Measurements from ENCODE around the gene GSTP1. TPM values are rescaled to one million over a fixed set of nuclear protein-coding genes. Genes with fewer than 3 reads are reported as not detected.
"Not testable (repeated sequence)": the region's sequence is repeated elsewhere in the genome, so short reads cannot be mapped to it uniquely, and the experiment has no call there.

Gene GSTP1
- total RNA-seq, 2 experiments from 2014 or later = 398 to 403 TPM

DNA sequence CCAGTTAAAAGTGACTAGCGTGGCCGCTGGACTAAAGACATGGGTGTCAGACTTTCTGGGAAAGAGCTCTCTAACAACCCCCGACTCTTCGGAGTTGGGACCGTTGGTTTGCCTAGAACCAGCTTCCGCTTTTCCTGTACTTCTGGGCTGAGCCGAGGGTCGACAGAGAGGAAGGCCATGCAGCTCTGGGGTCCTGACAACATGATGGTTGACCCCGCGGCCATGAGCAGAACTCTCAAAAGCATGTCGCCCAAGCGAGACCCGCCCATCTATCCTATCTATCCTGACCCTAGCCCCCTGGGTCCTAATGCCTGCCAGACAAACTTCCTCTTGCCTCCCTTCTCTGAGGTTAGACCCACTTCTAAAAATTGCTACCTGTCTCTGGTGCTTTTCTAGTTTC, 37.0 kb downstream of the GSTP1 start:
- intact Hi-C loops (cut with micrococcal nuclease); H3K4me3 Mint-ChIP-seq; H3K27ac Mint-ChIP-seq; H3K9me3 Mint-ChIP-seq; H3K36me3 Mint-ChIP-seq (ENCODE audit: low read depth); H3K4me1 Mint-ChIP-seq (ENCODE audit: low read depth); DNase-seq; CTCF ChIA-PET; H3K27me3 Mint-ChIP-seq (ENCODE audit: low read depth): not testable (repeated sequence)

DNA sequence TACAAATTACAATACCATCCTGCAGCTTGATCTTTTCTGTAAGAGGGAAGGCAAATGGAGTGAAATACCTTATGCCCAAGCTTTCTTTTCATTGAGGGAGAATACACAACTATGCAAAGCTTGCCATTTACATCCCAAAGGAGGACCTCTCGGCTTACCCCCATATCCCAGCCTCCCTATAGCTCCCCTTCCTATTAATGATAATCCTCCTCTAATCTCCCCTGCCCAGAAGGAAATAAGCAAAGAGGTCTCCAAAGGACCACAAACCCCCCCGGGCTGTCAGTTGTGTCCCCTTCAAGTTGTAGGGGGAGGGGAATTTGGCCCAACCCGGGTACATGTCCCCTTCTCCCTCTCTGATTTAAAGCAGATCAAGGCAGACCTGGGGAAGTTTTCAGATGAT, 38.3 kb downstream of the GSTP1 start:
- H3K36me3 Mint-ChIP-seq (ENCODE audit: low read depth); H3K27me3 Mint-ChIP-seq (ENCODE audit: low read depth); DNase-seq; H3K27ac Mint-ChIP-seq; CTCF ChIA-PET; H3K4me3 Mint-ChIP-seq; H3K4me1 Mint-ChIP-seq (ENCODE audit: low read depth); intact Hi-C loops (cut with micrococcal nuclease); H3K9me3 Mint-ChIP-seq: not testable (repeated sequence)

DNA sequence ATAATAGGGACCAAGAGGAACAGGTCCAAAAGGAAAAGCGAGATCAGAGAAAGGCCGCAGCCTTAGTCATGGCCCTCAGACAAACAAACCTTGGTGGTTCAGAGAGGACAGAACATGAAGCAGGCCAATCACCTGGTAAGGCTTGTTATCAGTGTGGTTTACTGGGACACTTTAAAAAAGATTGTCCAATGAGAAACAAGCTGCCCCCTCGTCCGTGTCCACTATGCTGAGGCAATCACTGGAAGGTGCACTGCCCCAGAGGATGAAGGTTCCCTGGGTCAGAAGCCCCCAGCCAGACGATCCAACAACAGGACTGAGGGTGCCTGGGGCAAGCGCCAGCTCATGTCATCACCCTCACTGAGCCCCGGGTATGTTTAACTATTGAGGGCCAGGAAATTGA, 39.3 kb downstream of the GSTP1 start:
- DNase-seq; H3K27ac Mint-ChIP-seq; H3K27me3 Mint-ChIP-seq (ENCODE audit: low read depth); H3K36me3 Mint-ChIP-seq (ENCODE audit: low read depth); H3K4me1 Mint-ChIP-seq (ENCODE audit: low read depth); intact Hi-C loops (cut with micrococcal nuclease); H3K4me3 Mint-ChIP-seq; H3K9me3 Mint-ChIP-seq: not testable (repeated sequence)
- CTCF ChIA-PET = interaction anchor here (0.7 to 1.1 kb wide), 2 partner anchors 9 to 36 kb away, joined by 3 to 4 read pairs; no protein-coding TSS in a partner anchor

DNA sequence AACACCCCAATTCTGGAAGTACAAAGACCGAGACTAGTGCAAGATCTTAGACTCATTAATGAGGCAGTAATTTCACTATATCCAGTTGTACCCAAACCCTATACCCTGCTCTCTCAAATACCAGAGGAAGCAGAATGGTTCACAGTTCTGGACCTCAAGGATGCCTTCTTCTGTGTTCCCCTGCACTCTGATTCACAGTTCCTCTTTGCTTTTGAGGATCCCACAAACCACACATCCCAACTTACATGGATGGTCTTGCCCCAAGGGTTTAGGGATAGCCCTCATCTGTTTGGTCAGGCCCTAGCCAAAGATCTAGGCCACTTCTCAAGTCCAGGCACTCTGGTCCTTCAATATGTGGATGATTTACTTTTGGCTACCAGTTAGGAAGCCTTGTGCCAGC, 40.2 kb downstream of the GSTP1 start:
- H3K9me3 Mint-ChIP-seq; H3K27me3 Mint-ChIP-seq (ENCODE audit: low read depth); H3K4me1 Mint-ChIP-seq (ENCODE audit: low read depth); H3K27ac Mint-ChIP-seq; intact Hi-C loops (cut with micrococcal nuclease); H3K4me3 Mint-ChIP-seq; DNase-seq; H3K36me3 Mint-ChIP-seq (ENCODE audit: low read depth): not testable (repeated sequence)
- CTCF ChIA-PET = interaction anchor here (0.7 to 1.1 kb wide), 2 partner anchors 8 to 35 kb away, joined by 3 to 4 read pairs; no protein-coding TSS in a partner anchor

DNA sequence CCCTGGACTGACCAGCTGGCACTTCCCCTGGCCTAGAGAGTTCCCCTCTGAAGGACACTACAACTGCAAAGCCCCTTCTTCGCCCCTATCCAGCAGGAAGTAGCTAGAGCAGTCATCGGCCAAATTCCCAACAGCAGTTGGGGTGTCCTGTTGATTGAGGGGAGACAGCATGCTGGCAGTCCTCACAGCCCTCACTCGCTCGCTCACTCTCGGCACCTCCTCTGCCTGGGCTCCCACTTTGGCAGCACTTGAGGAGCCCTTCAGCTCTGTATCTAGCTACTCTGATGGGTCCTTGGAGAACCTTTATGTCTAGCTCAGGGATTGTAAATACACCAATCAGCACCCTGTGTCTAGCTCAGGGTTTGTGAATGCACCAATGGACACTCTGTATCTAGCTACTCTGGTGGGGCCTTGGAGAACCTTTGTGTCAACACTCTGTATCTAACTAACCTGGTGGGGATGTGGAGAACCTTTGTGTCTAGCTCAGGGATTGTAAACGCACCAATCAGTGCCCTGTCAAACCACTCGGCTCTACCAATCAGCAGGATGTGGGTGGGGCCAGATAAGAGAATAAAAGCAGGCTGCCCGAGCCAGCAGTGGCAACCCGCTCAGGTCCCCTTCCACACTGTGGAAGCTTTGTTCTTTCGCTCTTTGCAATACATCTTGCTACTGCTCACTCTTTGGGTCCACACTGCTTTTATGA, 42.7 kb downstream of the GSTP1 start:
- CTCF ChIA-PET = interaction anchor here (0.6 to 2.3 kb wide), 5 partner anchors 12 to 301 kb away, joined by 3 to 7 read pairs (median 6); no protein-coding TSS in a partner anchor
- H3K4me1 Mint-ChIP-seq (ENCODE audit: low read depth); H3K27ac Mint-ChIP-seq; H3K27me3 Mint-ChIP-seq (ENCODE audit: low read depth); intact Hi-C loops (cut with micrococcal nuclease); H3K36me3 Mint-ChIP-seq (ENCODE audit: low read depth); H3K9me3 Mint-ChIP-seq; DNase-seq; H3K4me3 Mint-ChIP-seq: not testable (repeated sequence)

DNA sequence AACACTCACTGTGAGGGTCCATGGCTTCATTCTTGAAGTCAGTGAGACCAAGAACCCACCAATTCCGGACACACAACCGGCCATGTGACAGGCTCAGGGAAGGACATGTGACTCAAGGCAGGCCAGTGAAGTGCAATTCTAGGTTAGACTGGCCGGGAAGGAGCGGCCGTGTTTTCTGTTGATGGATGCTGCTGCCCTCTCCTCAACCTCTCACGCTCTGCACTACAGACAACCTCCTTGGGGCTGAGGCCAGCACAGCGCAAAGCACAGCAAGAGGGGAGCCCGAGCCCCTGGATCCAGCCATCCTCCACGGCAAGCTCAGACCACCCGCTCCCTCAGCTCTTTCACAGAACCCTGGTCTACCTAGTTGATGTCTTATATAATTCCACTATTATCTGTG, 43.4 kb downstream of the GSTP1 start:
- no peaks in the 10 kb centered on the region for H3K9me3 Mint-ChIP-seq
- no peak overlapping the region for H3K4me3 Mint-ChIP-seq
- no peak overlapping the region for H3K27ac Mint-ChIP-seq
- H3K36me3 Mint-ChIP-seq (ENCODE audit: low read depth) = no peaks in the 10 kb centered on the region
- peaks cover 5% of the 10 kb centered on the region for H3K4me1 Mint-ChIP-seq (ENCODE audit: low read depth)
- CTCF ChIA-PET = interaction anchor here (0.6 to 2.3 kb wide), 4 partner anchors 13 to 102 kb away, joined by 3 to 7 read pairs (median 4); no protein-coding TSS in a partner anchor
- no peak for DNase-seq
- intact Hi-C loops (cut with micrococcal nuclease) = no loop called here
- H3K27me3 Mint-ChIP-seq (ENCODE audit: low read depth) = no peaks in the 10 kb centered on the region

DNA sequence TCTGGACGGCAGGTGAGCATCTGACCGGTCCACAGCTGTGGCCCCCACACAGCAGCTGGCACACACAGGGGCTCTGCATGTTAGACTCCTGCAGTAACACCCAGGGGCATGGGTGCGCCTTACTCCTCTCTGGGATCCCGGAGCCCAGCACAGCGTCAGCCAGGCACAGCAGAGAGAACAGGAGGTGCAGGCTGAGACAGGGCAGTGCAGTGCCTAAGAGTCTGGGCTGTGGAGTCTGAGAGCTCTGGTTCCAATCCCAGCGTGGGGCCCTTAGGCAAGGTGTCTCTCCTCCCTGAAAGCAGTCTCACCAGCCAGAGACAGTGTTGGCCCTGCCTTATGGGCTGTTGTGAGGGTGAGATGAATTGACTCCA, 43.8 kb downstream of the GSTP1 start:
- Mint-ChIP-seq H3K4me1 (ENCODE audit: low read depth) (peaks cover 5% of the 10 kb centered on the region), H3K9me3 (no peaks in the 10 kb centered on the region), H3K36me3 (ENCODE audit: low read depth) (no peaks in the 10 kb centered on the region), H3K27ac (no peak overlapping the region), H3K4me3 (no peak overlapping the region), H3K27me3 (ENCODE audit: low read depth) (no peaks in the 10 kb centered on the region)
- intact Hi-C loops (cut with micrococcal nuclease) = no loop called here
- CTCF ChIA-PET = interaction anchor here (1.0 to 4.2 kb wide), 5 partner anchors 11 to 100 kb away, joined by 3 to 46 read pairs (median 7); no protein-coding TSS in a partner anchor
- no peak for DNase-seq

DNA sequence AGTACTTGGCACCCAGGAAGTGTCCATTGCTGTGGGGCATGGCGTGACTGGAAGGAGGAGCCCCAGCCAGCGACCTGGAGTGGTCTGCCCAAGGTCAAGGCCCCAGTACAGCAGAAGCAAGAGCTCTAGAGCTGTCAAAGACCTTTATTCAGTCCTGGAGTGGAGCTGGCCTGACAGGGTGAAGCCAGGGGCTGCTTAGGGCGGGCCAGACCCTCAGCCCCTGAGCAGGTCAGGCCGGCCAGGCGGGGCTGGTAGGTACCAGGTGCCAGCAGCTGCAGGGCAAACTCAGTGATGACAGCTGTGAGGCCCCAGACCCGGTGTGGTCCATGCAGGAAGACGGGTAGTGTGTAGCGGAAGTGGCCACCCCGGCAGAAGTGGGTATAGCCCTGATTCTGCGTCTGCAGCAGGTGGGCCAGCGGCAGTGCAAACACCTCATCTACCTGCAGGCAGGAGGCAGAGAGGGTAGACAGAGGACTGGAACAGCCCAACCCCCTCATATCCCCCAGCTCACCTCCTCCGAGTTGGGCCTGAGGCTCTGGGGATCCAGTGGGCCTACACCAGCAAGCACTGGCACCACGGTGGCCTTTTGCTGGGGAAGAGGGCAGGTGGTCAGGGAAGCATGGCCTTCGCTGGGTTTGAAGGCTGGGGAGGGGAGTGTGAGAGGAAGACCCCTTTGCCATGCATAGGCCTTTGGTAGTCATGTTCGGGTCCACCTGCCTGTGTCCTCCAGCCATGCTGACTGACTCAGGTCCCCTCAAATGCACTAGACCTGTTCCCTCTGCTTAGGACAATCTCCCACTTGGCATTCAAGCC, 44.4 kb downstream of the GSTP1 start:
- Mint-ChIP-seq H3K36me3 (ENCODE audit: low read depth) (no peaks in the 10 kb centered on the region), H3K27me3 (ENCODE audit: low read depth) (no peaks in the 10 kb centered on the region), H3K4me3 (peak overlapping the region; percentile 64), H3K4me1 (ENCODE audit: low read depth) (peaks cover 5% of the 10 kb centered on the region), H3K9me3 (no peaks in the 10 kb centered on the region), H3K27ac (no peak overlapping the region)
- CTCF ChIA-PET = interaction anchor here (0.6 to 4.2 kb wide), 10 partner anchors 11 to 164 kb away, joined by 3 to 46 read pairs (median 4); no protein-coding TSS in a partner anchor
- DNase-seq = no peak
- intact Hi-C loops (cut with micrococcal nuclease) = no loop called here

DNA sequence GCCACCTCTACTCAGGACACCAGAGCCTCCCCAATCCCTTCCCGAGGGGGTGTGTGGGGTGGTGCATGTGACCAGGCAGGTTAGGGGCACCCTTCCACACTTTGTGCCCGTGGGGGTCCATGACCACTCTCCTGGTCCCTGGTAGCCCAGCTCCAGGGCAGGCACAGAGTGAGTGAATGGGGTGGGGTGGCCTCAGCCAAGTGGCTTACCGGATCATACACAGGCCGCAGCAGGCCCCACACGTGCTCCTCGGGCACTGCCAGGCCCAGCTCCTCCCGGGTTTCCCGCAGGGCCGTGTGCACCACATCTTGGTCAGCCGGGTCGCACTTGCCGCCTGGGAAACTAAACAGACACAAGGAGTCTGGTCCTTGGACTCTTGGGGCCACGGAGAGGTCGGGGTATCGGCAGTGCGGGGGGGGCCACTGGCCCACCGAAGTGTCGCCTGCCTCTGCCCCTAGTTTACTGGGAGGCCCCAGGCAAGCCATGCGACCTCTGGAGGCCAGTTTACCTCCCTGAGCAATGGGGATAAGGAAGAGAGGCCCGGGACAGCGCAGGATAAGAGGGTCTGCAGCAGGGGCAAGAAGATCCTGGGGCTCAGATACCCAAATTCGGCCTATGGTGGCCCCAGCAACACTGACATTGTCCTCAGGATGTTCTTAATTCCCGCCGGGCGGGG, 45.2 kb downstream of the GSTP1 start:
- Mint-ChIP-seq H3K27ac (no peak overlapping the region), H3K27me3 (ENCODE audit: low read depth) (no peaks in the 10 kb centered on the region), H3K9me3 (no peaks in the 10 kb centered on the region), H3K4me3 (peak overlapping the region; percentile 64), H3K36me3 (ENCODE audit: low read depth) (no peaks in the 10 kb centered on the region), H3K4me1 (ENCODE audit: low read depth) (peaks cover 5% of the 10 kb centered on the region)
- DNase-seq = no peak
- intact Hi-C loops (cut with micrococcal nuclease) = loop anchor here (1.0 kb wide), 2 partner anchors 23 to 30 kb away; partner anchors contain the start of gene NDUFV1
- CTCF ChIA-PET = interaction anchor here (0.6 to 4.2 kb wide), 14 partner anchors 10 to 277 kb away, joined by 3 to 46 read pairs (median 5); partner anchors contain the start of genes ACY3 and TBX10

DNA sequence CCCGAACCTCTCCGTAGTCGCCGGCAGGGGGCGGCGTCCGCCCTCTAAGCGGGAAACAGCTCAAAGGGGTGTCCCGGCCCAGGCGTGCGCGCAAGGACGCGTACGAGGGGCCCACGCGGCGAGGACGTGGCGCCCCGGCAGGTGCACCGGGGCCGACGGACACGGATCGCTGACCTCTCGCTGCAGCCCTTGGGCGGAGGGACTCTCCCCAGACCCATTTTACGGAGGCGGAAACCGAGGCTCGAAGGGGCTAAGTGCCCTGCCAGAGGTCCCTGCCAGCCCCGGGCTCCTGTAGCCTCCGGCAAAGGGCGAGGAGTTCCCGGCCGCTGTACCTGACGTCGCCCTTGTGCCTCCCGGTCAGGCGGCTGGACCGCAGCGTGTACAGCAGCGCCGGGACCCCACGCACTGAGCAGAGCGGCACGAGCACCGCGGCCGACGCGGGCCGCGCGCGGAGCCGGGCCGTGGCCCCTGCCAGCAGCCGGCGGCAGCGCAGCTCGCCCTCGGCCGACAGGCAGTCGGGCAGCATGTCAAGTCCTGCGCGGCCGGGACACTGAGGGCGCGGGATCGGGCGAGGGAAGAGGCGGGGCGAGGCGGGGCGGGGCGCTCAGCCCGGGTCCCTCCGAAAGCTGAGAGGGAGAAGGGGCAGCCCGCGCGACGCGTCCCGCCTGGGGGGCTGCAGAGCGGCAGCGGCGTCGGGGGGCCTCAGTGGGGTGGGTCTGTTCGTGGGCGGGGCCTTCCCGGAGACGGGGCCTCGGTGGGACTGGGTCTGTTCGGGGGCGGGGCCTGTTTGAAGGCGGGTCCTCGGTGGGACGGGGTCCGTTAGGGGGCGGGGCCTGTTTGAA, 46.0 kb downstream of the GSTP1 start, which contains the start of gene NUDT8:
Gene NUDT8, minus strand, starts transcription at position 552 of the 842 bp plus-strand sequence. Its CDS starts 26 bp downstream, at position 526.
- no peaks in the 10 kb centered on the region for H3K9me3 Mint-ChIP-seq
- peak; percentile 92 for DNase-seq
- intact Hi-C loops (cut with micrococcal nuclease) = loop anchor here (1.0 kb wide), 4 partner anchors 15 to 176 kb away; partner anchors contain the start of gene NDUFV1
- H3K36me3 Mint-ChIP-seq (ENCODE audit: low read depth) = no peaks in the 10 kb centered on the region
- no peaks in the 10 kb centered on the region for H3K27me3 Mint-ChIP-seq (ENCODE audit: low read depth)
- peak within 1 kb of the TSS; percentile 85 for H3K4me3 Mint-ChIP-seq
- peak within 1 kb of the TSS; percentile 90 for H3K27ac Mint-ChIP-seq
- CTCF ChIA-PET = interaction anchor here (0.6 to 4.2 kb wide), 12 partner anchors 10 to 278 kb away, joined by 3 to 46 read pairs (median 5); partner anchors contain the start of genes ACY3 and TBX10
- peaks cover 5% of the 10 kb centered on the region for H3K4me1 Mint-ChIP-seq (ENCODE audit: low read depth)

DNA sequence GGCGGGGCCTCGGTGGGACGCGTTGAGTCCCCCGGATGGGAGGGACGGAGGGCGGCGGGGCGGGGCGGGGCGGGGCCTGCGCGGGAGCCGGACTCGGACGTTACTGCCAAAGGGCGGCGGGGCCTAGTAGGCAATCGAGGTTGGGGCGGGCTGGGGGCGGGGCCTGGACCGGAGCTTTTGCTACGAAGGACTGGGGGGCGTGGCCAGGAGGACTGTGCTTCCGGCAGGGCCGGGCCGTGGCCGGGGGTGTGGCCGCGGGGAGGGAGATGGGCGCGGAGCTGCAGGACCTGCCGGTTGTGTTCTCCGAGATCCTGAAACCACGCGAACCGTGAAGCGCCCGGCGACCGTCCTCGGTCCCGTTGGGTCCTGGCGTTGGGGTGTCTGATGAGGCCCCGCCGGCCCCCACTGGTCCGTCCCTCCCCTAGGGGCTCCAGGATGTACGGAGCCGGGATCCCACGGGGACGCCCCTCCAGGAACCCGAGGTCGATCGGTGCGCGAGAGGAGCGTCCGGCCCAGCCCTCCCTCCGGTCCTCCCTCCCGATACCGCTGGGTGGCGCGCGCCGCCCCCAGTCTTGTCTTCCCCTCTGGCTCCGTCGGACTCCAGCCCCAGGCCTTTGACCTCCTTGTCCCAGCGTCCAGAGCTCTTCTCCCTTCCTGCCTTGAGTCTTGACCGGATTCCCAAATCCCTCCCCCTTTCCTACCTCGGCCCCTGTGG, 46.8 kb downstream of the GSTP1 start:
- Mint-ChIP-seq H3K27me3 (ENCODE audit: low read depth) (no peaks in the 10 kb centered on the region), H3K36me3 (ENCODE audit: low read depth) (no peaks in the 10 kb centered on the region), H3K4me1 (ENCODE audit: low read depth) (peaks cover 5% of the 10 kb centered on the region), H3K4me3 (peak overlapping the region; percentile 85), H3K27ac (peak overlapping the region; percentile 65), H3K9me3 (no peaks in the 10 kb centered on the region)
- CTCF ChIA-PET = interaction anchor here (1.1 to 4.2 kb wide), 8 partner anchors 9 to 279 kb away, joined by 3 to 46 read pairs (median 6); partner anchors contain the start of genes ACY3 and TBX10
- intact Hi-C loops (cut with micrococcal nuclease) = loop anchor here (1.0 kb wide), 2 partner anchors 16 to 175 kb away; no protein-coding TSS in a partner anchor
- peak; percentile 96 for DNase-seq
